DOHH2 (cell line): Measurements from ENCODE around the gene ADRA1B.

Experiments
- EZH2phosphoT487 ChIP-seq: fragments of 200-600 bp; sonication (generic); IDR thresholded peaks from 2 replicates; pipeline ENCODE4 v1.6.1; 2017; ENCODE audit warnings: borderline replicate concordance, mild to moderate bottlenecking, antibody characterized with exemption, low read length, moderate library complexity, mixed read lengths
- TF ChIP-seq, protein P1 (sequence below): fragments of 200-600 bp; sonication (generic); IDR thresholded peaks from one replicate; pipeline ENCODE4 v1.5.1; 2014; ENCODE audit warnings: antibody characterized with exemption, mild to moderate bottlenecking, low read depth, low read length; ENCODE audit not compliant: poor library complexity, severe bottlenecking

DNA sequence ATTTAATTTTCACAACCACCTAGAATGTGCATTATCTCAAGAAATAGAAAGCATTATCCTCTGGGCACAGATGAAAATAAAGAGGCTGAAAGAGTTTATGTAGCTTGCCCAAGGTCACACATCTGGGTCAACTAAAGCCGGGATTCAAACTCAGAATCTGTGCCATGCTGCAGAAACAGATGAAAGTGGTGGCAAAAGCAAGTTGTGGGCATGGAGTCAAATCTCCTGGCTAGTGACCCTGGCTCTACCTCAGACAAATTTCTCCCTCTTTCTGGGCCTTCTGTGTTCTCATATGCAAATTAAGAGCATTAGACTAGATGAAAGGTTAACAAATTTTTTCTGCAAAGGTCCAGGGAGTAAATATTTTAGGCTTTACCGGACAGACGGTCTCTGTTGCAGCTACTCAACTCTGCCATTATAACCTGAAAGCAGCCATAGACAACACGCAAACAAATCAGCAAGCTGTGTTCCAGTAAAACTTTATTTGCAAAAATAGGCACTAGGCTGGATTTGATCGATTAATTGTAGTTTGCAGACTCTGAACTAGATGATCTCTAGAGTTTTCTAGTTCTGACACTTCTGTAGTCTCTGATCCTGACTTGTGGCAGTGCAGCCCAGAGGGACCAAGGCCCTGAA is 6.0 kb upstream of the ADRA1B start:
- TF ChIP-seq, protein P1, sequence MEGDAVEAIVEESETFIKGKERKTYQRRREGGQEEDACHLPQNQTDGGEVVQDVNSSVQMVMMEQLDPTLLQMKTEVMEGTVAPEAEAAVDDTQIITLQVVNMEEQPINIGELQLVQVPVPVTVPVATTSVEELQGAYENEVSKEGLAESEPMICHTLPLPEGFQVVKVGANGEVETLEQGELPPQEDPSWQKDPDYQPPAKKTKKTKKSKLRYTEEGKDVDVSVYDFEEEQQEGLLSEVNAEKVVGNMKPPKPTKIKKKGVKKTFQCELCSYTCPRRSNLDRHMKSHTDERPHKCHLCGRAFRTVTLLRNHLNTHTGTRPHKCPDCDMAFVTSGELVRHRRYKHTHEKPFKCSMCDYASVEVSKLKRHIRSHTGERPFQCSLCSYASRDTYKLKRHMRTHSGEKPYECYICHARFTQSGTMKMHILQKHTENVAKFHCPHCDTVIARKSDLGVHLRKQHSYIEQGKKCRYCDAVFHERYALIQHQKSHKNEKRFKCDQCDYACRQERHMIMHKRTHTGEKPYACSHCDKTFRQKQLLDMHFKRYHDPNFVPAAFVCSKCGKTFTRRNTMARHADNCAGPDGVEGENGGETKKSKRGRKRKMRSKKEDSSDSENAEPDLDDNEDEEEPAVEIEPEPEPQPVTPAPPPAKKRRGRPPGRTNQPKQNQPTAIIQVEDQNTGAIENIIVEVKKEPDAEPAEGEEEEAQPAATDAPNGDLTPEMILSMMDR: no peak
- TF ChIP-seq EZH2phosphoT487: no peak
